ENCODE data around the gene KANK4.

The KANK4 gene

GRCh38 chr1:62212411-62212810 is 106.8 kb downstream of the KANK4 start:
- no peak for DNase-seq (ENCODE audit: low read depth in 1 of 2, low spot score in 1 of 2)

DNA sequence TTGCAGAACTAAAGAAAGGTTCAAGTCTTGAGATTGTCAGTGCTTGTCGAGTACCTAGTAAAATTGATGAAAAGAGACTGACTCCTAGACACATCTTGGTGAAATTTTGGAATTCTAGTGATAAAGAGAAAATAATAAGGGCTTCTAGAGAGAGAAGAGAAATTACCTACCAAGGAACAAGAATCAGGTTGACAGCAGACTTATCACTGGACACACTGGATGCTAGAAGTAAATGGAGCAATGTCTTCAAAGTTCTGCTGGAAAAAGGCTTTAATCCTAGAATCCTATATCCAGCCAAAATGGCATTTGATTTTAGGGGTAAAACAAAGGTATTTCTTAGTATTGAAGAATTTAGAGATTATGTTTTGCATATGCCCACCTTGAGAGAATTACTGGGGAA is 108.3 kb downstream of the KANK4 start:
- DNase-seq (ENCODE audit: low read depth in 1 of 2, low spot score in 1 of 2), result no peak

- DNase-seq (ENCODE audit: low read depth in 1 of 2, low spot score in 1 of 2), result no peak
These were observed 109.2 kb downstream of the KANK4 start for GRCh38 chr1:62209931-62210595.

DNA sequence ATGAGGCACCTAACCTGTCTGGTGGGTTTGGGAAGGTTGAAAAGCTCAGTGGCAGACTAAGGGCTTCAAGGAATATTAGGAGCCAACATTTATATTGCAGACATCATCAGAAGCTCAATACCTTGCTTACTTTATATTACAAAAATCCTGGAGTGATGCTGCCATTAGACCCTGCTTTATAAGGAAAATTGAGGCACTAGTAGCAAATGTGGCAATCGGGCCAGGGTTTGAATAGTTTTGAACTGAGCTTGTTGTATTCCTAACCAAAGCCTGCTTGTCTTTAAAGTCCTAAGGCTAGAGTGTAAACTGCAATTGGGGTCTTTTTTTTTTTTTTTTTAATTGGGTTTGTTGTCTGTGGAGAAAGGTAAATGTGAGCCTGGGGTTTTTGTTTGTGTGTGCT is 110.3 kb downstream of the KANK4 start:
- no peak for DNase-seq (ENCODE audit: low read depth in 1 of 2, low spot score in 1 of 2)

DNA sequence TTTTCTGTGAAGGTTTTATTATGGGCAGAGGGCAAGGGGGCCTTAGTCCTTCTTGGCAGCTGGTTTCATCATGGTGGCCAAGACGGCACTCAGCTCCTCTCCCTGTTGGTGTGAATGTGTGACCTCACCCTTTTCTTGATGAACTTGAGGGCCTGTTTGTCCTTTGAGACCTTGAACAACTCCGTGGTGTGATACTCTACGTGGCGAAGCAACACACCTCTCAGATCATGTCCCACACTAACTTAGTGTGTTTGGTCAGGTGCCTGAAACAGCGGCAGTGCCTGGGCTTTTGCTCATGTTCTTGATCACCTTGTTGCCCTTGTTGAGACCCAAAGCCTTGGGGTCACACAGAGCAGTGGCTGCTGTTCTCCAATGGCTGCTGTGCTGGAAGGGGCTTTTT is 111.1 kb downstream of the KANK4 start:
- DNase-seq (ENCODE audit: low read depth in 1 of 2, low spot score in 1 of 2), result no peak

DNA sequence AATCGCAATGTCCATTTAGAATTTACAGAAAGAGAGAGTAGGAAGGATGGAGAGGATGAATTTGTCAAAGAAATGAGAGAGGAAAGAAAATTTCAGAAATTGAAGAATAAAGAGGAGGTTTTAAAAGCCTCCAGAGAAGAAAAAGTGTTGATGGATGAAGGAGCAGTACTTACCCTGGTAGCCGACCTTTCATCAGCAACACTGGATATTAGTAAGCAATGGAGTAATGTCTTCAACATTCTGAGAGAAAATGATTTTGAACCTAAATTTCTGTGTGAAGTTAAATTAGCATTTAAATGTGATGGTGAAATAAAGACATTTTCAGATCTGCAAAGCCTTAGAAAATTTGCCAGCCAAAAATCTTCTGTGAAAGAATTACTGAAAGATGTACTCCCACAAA is 112.0 kb downstream of the KANK4 start:
- DNase-seq (ENCODE audit: low read depth in 1 of 2, low spot score in 1 of 2), result no peak

DNA sequence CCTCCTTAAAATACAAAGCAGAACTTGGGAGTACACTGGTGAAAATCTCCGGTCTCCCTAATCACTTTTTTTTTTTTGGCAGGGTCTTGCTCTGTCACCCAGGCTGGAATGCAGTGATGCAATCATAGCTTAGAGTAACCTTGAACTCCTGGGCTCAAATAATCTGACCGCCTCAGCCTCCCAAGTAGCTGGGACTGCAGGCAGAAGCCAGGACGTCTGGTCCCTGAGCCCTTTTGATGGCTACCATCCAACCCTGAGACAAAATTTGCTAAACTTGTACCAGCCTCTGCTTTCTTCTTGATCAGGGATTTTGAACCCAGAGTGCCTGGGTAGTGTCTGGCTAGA is 120.5 kb downstream of the KANK4 start:
- no peak for DNase-seq (ENCODE audit: low read depth in 1 of 2, low spot score in 1 of 2)

GRCh38 chr1:62198069-62198780 is 121.0 kb downstream of the KANK4 start:
- no peak for DNase-seq (ENCODE audit: low read depth in 1 of 2, low spot score in 1 of 2)

DNA sequence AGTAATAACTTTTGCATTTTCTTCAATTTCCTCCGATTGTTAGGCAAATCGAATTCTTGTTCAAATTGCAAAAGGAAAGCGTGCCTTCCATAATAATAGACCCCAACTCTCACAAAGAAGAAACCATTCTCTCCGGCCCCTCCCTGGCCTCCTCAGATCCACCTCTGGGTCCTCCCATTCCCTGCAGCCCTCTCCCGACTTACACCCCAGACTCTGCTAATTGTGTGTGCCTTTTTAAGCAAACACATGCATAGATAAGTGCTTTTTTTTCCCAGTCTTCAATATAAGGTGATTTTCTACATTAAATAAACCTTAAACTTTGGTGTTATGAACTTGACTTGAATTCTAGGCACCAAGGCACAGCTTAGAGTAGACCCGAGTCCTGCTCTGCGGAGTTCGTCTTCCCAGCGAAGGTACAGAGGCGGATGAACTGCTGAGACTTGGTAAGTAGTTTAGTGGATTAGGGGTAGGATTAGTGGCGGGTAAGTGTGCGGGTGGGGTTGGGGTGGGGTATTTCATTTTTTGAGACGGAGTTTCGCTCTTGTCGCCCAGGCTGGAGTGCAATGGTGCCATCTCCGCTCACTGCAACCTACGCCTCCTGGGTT is 123.0 kb downstream of the KANK4 start:
- DNase-seq (ENCODE audit: low read depth in 1 of 2, low spot score in 1 of 2), result no peak

DNA sequence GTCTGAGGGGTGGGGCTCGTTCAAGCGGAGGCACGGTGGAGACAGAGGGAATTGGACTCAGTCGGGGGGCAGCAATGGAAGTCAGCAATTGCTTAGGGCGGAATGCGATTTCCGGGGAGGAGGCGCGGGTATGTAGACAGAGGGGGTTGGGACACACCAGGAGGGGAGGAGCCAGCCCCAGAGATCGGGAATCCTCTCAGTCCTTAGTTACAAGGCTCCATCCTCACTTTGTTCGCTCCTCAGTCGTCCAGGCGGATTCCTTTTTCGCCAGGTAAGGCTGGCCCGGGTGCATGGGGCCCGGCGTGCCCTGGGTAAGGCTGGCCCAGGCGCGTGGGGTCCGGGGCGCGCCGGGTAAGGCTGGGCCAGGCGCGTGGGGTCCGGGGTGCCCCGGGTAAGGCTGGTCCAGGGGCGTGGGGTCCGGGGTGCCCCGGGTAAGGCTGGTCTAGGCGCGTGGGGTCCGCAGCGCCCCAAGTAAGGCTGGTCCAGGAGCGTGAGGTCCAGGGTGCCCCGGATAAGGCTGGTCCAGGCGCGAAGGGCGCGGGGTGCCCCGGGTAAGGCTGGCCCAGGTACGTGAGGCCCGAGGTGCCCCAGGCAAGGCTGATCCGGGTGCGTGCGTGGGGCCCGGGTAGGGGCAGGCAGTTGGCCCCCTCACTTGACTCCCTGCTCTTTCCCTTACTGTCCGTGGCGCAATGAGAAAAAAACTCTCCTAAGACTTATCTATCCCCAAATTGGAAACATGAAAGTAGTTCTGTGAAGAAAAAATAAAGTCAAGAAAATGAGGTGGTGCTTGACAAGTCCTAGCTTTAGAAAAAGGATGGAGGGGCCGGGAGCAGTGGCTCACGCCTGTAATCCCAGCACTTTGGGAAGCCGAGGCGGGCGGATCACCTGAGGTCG is 124.3 kb downstream of the KANK4 start, which contains the start of gene L1TD1:
L1TD1 (plus strand) TSS at position 199 of the 894 bp plus-strand sequence. CDS start 11,780 bp downstream, outside the sequence.
- no peak for DNase-seq (ENCODE audit: low read depth in 1 of 2, low spot score in 1 of 2)

DNA sequence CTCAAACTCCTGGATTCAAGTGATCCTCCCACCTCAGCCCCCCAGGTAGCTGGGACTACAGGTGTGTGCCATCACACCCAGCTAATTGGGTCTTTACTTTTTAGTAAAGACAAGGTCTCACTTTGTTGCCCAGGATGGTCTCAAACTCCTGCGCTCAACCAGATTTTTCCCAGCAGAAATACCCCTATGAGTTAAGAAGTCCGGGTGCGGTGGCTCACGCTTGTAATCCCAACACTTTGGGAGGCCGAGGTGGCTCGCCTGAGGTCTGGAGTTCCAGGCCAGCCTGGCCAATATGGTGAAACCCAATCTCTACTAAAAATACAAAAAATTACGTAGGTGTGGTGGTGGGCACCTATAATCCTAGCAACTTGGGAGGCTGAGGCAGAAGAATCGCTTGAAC is 131.1 kb downstream of the KANK4 start:
- no peak for DNase-seq (ENCODE audit: low read depth in 1 of 2, low spot score in 1 of 2)

GRCh38 chr1:62187548-62187947 is 131.7 kb downstream of the KANK4 start:
- no peak for DNase-seq (ENCODE audit: low read depth in 1 of 2, low spot score in 1 of 2)
